ENCODE results near the gene PDE4D.

The PDE4D gene

DNA sequence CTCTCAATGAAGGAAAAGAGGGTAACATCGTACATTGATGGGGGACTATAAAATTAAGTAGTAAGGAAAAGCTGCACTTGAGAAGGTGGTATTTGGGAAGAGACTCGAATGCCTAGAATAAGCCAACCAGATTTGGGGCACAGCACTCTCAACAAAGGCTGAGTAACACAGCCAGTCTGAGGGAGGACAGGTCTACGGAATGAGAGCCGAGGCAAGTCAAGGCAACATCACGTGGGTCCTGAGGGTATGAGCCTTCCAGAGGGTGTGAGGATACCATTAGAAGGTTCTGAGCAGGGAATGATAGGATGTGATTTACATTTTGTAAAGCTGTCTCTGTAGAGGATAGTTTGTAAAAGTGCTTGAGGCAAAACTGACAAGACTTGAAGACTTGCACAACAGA is 876.6 kb downstream of the PDE4D start:
- Histone ChIP-seq H3K4me3 (replicated peaks; ENCODE audit: low read depth, low read length) (no peak overlapping the region), H3K27me3 (replicated peaks; ENCODE audit: control insufficient read depth, insufficient read depth, low read length) (no peaks in the 10 kb centered on the region; the same call in 1 of the 2 replicates), H3K36me3 (ENCODE audit: control insufficient read depth, insufficient read depth, low read length) (no peaks in the 10 kb centered on the region)
- TF ChIP-seq, protein P1, sequence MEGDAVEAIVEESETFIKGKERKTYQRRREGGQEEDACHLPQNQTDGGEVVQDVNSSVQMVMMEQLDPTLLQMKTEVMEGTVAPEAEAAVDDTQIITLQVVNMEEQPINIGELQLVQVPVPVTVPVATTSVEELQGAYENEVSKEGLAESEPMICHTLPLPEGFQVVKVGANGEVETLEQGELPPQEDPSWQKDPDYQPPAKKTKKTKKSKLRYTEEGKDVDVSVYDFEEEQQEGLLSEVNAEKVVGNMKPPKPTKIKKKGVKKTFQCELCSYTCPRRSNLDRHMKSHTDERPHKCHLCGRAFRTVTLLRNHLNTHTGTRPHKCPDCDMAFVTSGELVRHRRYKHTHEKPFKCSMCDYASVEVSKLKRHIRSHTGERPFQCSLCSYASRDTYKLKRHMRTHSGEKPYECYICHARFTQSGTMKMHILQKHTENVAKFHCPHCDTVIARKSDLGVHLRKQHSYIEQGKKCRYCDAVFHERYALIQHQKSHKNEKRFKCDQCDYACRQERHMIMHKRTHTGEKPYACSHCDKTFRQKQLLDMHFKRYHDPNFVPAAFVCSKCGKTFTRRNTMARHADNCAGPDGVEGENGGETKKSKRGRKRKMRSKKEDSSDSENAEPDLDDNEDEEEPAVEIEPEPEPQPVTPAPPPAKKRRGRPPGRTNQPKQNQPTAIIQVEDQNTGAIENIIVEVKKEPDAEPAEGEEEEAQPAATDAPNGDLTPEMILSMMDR (IDR thresholded peaks at IDR 0.05; ENCODE audit: insufficient read depth, low read length, poor library complexity, severe bottlenecking): no peak
- no peak for DNase-seq (ENCODE audit: extremely low read depth, insufficient read length)

GRCh38 chr5:59008816-59009473 is 884.6 kb downstream of the PDE4D start:
- TF ChIP-seq, protein P1 (IDR thresholded peaks at IDR 0.05; ENCODE audit: insufficient read depth, low read length, poor library complexity, severe bottlenecking): no peak
- Histone ChIP-seq H3K4me3 (replicated peaks; ENCODE audit: low read depth, low read length) (no peak overlapping the region), H3K27me3 (replicated peaks; ENCODE audit: control insufficient read depth, insufficient read depth, low read length) (no peaks in the 10 kb centered on the region), H3K36me3 (ENCODE audit: control insufficient read depth, insufficient read depth, low read length) (no peaks in the 10 kb centered on the region)
- no peak for DNase-seq (ENCODE audit: extremely low read depth, insufficient read length)

GRCh38 chr5:59007460-59008063 is 886.0 kb downstream of the PDE4D start:
- no peak for DNase-seq (ENCODE audit: extremely low read depth, insufficient read length)
- H3K4me3 ChIP-seq (replicated peaks; ENCODE audit: low read depth, low read length): no peak overlapping the region
- H3K36me3 ChIP-seq (ENCODE audit: control insufficient read depth, insufficient read depth, low read length): no peaks in the 10 kb centered on the region
- no peaks in the 10 kb centered on the region for H3K27me3 ChIP-seq (replicated peaks; ENCODE audit: control insufficient read depth, insufficient read depth, low read length)
- TF ChIP-seq, protein P1 (IDR thresholded peaks at IDR 0.05; ENCODE audit: insufficient read depth, low read length, poor library complexity, severe bottlenecking): peak; percentile 19

DNA sequence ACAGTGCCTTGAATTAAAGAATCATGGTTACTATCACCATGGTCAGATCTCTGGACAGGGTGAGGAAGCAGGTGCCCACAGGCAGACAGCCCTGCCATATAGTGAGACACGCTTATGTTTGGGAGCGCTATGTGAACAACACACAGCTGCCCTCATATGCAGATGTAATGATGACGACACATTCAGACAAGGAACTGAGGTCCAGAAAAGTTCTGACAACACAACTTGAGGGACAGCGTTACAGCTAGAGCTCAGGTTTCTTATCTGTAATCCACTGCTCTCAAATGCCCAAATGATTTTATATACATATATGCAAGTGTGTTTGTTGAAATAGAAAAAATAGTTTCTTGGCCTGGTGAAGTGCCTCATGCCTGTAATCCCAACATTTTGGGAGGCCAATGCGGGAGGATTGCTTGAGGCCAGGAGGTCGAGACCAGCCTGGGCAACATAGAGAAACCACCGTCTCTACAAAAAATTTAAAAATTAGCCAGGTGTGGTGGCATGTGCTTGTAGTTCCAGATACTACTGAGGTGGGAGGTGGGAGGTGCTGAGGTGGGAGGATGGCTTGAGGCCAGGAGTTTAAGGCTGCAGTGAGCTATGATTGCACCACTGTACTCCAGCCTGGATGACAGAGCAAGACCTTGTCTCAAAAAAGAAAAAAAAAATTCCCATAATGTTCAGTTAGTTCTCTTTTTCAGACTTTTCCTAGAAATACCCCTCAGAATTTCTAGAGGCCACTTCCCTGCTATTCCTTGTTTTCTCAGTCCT is 887.4 kb downstream of the PDE4D start:
- TF ChIP-seq, protein P1 (IDR thresholded peaks at IDR 0.05; ENCODE audit: insufficient read depth, low read length, poor library complexity, severe bottlenecking): no peak
- Histone ChIP-seq H3K4me3 (replicated peaks; ENCODE audit: low read depth, low read length) (no peak overlapping the region), H3K36me3 (ENCODE audit: control insufficient read depth, insufficient read depth, low read length) (no peaks in the 10 kb centered on the region), H3K27me3 (replicated peaks; ENCODE audit: control insufficient read depth, insufficient read depth, low read length) (no peaks in the 10 kb centered on the region; the same call in 1 of the 2 replicates)
- DNase-seq (ENCODE audit: extremely low read depth, insufficient read length): no peak

- TF ChIP-seq, protein P1 (IDR thresholded peaks at IDR 0.05; ENCODE audit: insufficient read depth, low read length, poor library complexity, severe bottlenecking): no peak
- Histone ChIP-seq H3K27me3 (replicated peaks; ENCODE audit: control insufficient read depth, insufficient read depth, low read length) (no peaks in the 10 kb centered on the region; the same call in 1 of the 2 replicates), H3K36me3 (ENCODE audit: control insufficient read depth, insufficient read depth, low read length) (no peaks in the 10 kb centered on the region), H3K4me3 (replicated peaks; ENCODE audit: low read depth, low read length) (no peak overlapping the region)
- no peak for DNase-seq (ENCODE audit: extremely low read depth, insufficient read length)
Observed at GRCh38 chr5:59003641-59004040, 889.9 kb downstream of the PDE4D start.
